HCT116 (cell line): ENCODE measurements around the gene HHATL. TPM values are rescaled to one million over a fixed set of nuclear protein-coding genes. Genes with fewer than 3 reads are reported as not detected.

Experiments
- ATAC-seq: fragments of 200-7000 bp; cut with Tn5 transposase; 2 replicates; pipeline ENCODE4 v1.9.1; 2020; ENCODE audit warnings: mild to moderate bottlenecking, moderate library complexity
- BruUV-seq: library from RNA; stranded (reverse); fragments of 400-500 nt; replicated peaks from 2 replicates; lab custom pipeline; 2021; lab: Mats Ljungman, UMichigan
- CTCF ChIA-PET: fragments of 300-600 bp; sonication (Branson Sonifier 250); formaldehyde crosslinking; loops from one replicate; lab custom pipeline; 2021; ENCODE audit warnings: antibody characterized with exemption; lab: Charles Lee
- POLR2A ChIA-PET: fragments of 300-600, 350-600 bp; sonication (Branson Sonifier 250); formaldehyde crosslinking; loops from one replicate; lab custom pipeline; 2021; ENCODE audit warnings: antibody characterized with exemption; lab: Charles Lee
- RAD21 ChIA-PET, 2 experiments: fragments of 300-600 bp; sonication (Branson Sonifier 250); formaldehyde crosslinking; loops; one replicate each; lab custom pipeline; 2023; ENCODE audit warnings: low total read pairs in 2 of 2; ENCODE audit not compliant: uncharacterized antibody in 2 of 2, unreplicated experiment in 2 of 2, low non-redundant PET in 1 of 2; lab: Charles Lee
- DNase-seq: peaks from one replicate; pipeline ENCODE4 v3.0.0-alpha.2; 2010; ENCODE audit warnings: low read depth, low spot score
- H2AFZ ChIP-seq: fragments of 200-600 bp; shearing (Covaris generic), sonication (generic); 2 replicates; pipeline ENCODE4 v1.6.1; 2017; ENCODE audit warnings: low read depth, mixed run types, mixed read lengths, antibody characterized with exemption, low read length; ENCODE audit not compliant: poor library complexity, severe bottlenecking
- H3K27ac ChIP-seq: 2 replicates; pipeline ENCODE4 v1.5.1; 2012; ENCODE audit warnings: low read depth, low read length
- H3K27me3 ChIP-seq: fragments of 200-600 bp; sonication (generic); 2 replicates; pipeline ENCODE4 v1.6.1; 2016; ENCODE audit warnings: mixed run types, low read length, mixed read lengths; ENCODE audit not compliant: insufficient read depth
- H3K36me3 ChIP-seq, 2 experiments: fragments of 200-500 bp in 1 of 2; fragments of 200-600 bp in 1 of 2; sonication (Bioruptor generic) in 1 of 2; sonication (generic) in 1 of 2; 2 replicates each; pipeline versions ENCODE4 v1.5.1 to v1.6.1; 2014 to 2016; ENCODE audit warnings: low read length in 2 of 2, inconsistent platforms in 1 of 2, mixed read lengths in 1 of 2, mixed run types in 1 of 2; ENCODE audit not compliant: insufficient read depth in 2 of 2, control insufficient read depth in 1 of 2
- H3K4me1 ChIP-seq, 2 experiments: fragments of 200-600 bp in 1 of 2; sonication (generic) in 1 of 2; 2 replicates each; pipeline versions ENCODE4 v1.5.1 to v1.6.1; 2012 to 2017; ENCODE audit warnings: low read length in 2 of 2, inconsistent platforms in 1 of 2, mild to moderate bottlenecking in 1 of 2, mixed read lengths in 1 of 2, mixed run types in 1 of 2, moderate library complexity in 1 of 2; ENCODE audit not compliant: insufficient read depth in 2 of 2, control insufficient read depth in 1 of 2
- H3K4me2 ChIP-seq: fragments of 200-600 bp; sonication (generic); 2 replicates; pipeline ENCODE4 v1.6.1; 2017; ENCODE audit warnings: mixed run types, low read length, mixed read lengths
- H3K4me3 ChIP-seq, 2 experiments: fragments of 200-600 bp in 1 of 2; sonication (generic) in 1 of 2; replicated peaks in 1 of 2; 2 replicates each; pipeline ENCODE4 v1.5.1; 2011 to 2016; ENCODE audit warnings: low read length in 2 of 2, control low read depth in 1 of 2, low read depth in 1 of 2, mild to moderate bottlenecking in 1 of 2, mixed read lengths in 1 of 2, mixed run types in 1 of 2
- H3K79me2 ChIP-seq: fragments of 200-600 bp; sonication (generic); 2 replicates; pipeline ENCODE4 v1.6.1; 2017; ENCODE audit warnings: mild to moderate bottlenecking, mixed run types, low read length, moderate library complexity, mixed read lengths; ENCODE audit not compliant: insufficient read depth
- H3K9ac ChIP-seq: fragments of 200-600 bp; sonication (generic); 2 replicates; pipeline ENCODE4 v1.6.1; 2016; ENCODE audit warnings: low read length, mixed read lengths
- H3K9me2 ChIP-seq: fragments of 200-600 bp; sonication (generic), shearing (Covaris generic); 2 replicates; pipeline ENCODE4 v1.6.1; 2017; ENCODE audit warnings: mixed run types, mild to moderate bottlenecking, moderate library complexity; ENCODE audit not compliant: insufficient read depth
- H3K9me3 ChIP-seq, 2 experiments: fragments of 200-500 bp in 1 of 2; fragments of 200-600 bp in 1 of 2; sonication (Bioruptor generic) in 1 of 2; sonication (generic) in 1 of 2; 2 replicates each; pipeline ENCODE4 v1.6.1; 2014 to 2017; ENCODE audit warnings: low read length in 2 of 2, mixed read lengths in 2 of 2, inconsistent platforms in 1 of 2, low read depth in 1 of 2, mild to moderate bottlenecking in 1 of 2, mixed run types in 1 of 2, moderate library complexity in 1 of 2; ENCODE audit not compliant: control insufficient read depth in 1 of 2, insufficient read depth in 1 of 2
- H4K20me1 ChIP-seq: fragments of 200-600 bp; sonication (generic), shearing (Covaris generic); 2 replicates; pipeline ENCODE4 v1.6.1; 2017; ENCODE audit warnings: mixed run types, mild to moderate bottlenecking, moderate library complexity; ENCODE audit not compliant: insufficient read depth
- CTCF ChIP-seq, 3 experiments: fragments of 200-600 bp in 1 of 3; sonication (generic) in 1 of 3; IDR thresholded peaks in 2 of 3; conservative IDR thresholded peaks in 1 of 3; 2 replicates each; pipeline ENCODE4 v1.5.1; 2012 to 2017; ENCODE audit warnings: low read depth in 2 of 3, low read length in 2 of 3, antibody characterized with exemption in 1 of 3, borderline replicate concordance in 1 of 3, control low read depth in 1 of 3, mild to moderate bottlenecking in 1 of 3, mixed read lengths in 1 of 3, mixed run types in 1 of 3, moderate library complexity in 1 of 3; ENCODE audit not compliant: insufficient read depth in 1 of 3
- ELF1 ChIP-seq: IDR thresholded peaks from 2 replicates; pipeline ENCODE4 v1.6.1; 2012; ENCODE audit warnings: low read depth, borderline replicate concordance
- FOSL1 ChIP-seq: IDR thresholded peaks from 2 replicates; pipeline ENCODE4 v1.6.1; 2012; ENCODE audit warnings: low read depth
- JUND ChIP-seq: IDR thresholded peaks from 2 replicates; pipeline ENCODE4 v1.6.1; 2012
- MAX ChIP-seq: IDR thresholded peaks from 2 replicates; pipeline ENCODE4 v1.6.1; 2012
- POLR2A ChIP-seq: IDR thresholded peaks from 2 replicates; pipeline ENCODE4 v1.7.0; 2011; ENCODE audit warnings: borderline replicate concordance; ENCODE audit not compliant: insufficient read depth, insufficient read length; ENCODE audit errors: extremely low read depth
- YY1 ChIP-seq: IDR thresholded peaks from 2 replicates; pipeline ENCODE4 v1.6.1; 2011; ENCODE audit warnings: low read length, low read depth, moderate library complexity, mild to moderate bottlenecking; ENCODE audit not compliant: insufficient replicate concordance; ENCODE audit errors: extremely low read depth
- ZFX ChIP-seq: fragments of 450-650 bp; IDR thresholded peaks from 2 replicates; pipeline ENCODE4 v1.6.1; 2017
- intact Hi-C: fragments of 100-400 bp; cut with micrococcal nuclease; formaldehyde crosslinking; loops from 2 replicates; pipeline ENCODE4 v1.10.0; 2022
- total RNA-seq: library from RNA; stranded (reverse); gene quantifications from one replicate; pipeline ENCODE4 v1.2.1, GENCODE V29; 2021; ENCODE audit not compliant: unreplicated experiment
- TF ChIP-seq, protein P1 (sequence below): IDR thresholded peaks from 2 replicates; pipeline ENCODE4 v1.6.1; 2012; ENCODE audit warnings: low read depth
- TF ChIP-seq, protein P2 (sequence below): IDR thresholded peaks from 2 replicates; pipeline ENCODE4 v1.6.1; 2011; ENCODE audit warnings: mild to moderate bottlenecking, low read length, moderate library complexity; ENCODE audit not compliant: insufficient replicate concordance; ENCODE audit errors: extremely low read depth
- TF ChIP-seq, protein P3 (sequence below): IDR thresholded peaks from 2 replicates; pipeline ENCODE4 v1.6.1; 2012

HHATL gene
- total RNA-seq, 1 experiment from 2014 or later = 0.52 TPM

GRCh38 chr3:42747581-42747980 is 45.0 kb upstream of the HHATL start:
- Histone ChIP-seq H3K9me2 (no peaks in the 10 kb centered on the region), H3K9ac (no peak overlapping the region), H3K4me1 (peaks cover 0 to 22% of the 10 kb centered on the region in 2 experiments; a peak in 2 of 4 replicates), H3K4me3 (no peak overlapping the region), H4K20me1 (no peaks in the 10 kb centered on the region), H3K9me3 (no peaks in the 10 kb centered on the region), H3K27me3 (no peaks in the 10 kb centered on the region), H3K4me2 (no peak overlapping the region), H3K36me3 (no peaks in the 10 kb centered on the region), H3K27ac (no peak overlapping the region), H2AFZ (no peak overlapping the region), H3K79me2 (no peaks in the 10 kb centered on the region)
- intact Hi-C loops = no loop called here
- DNase-seq = no peak
- no peak for ATAC-seq
- no peak for TF ChIP-seq CTCF (IDR thresholded peaks at IDR 0.05 in 2 of 3, conservative IDR thresholded peaks at IDR 0.05 in 1 of 3; ENCODE audit: borderline replicate concordance in 1 of 3, insufficient read depth in 1 of 3, low read depth in 2 of 3, low read length in 2 of 3)
- TF ChIP-seq, protein P1, sequence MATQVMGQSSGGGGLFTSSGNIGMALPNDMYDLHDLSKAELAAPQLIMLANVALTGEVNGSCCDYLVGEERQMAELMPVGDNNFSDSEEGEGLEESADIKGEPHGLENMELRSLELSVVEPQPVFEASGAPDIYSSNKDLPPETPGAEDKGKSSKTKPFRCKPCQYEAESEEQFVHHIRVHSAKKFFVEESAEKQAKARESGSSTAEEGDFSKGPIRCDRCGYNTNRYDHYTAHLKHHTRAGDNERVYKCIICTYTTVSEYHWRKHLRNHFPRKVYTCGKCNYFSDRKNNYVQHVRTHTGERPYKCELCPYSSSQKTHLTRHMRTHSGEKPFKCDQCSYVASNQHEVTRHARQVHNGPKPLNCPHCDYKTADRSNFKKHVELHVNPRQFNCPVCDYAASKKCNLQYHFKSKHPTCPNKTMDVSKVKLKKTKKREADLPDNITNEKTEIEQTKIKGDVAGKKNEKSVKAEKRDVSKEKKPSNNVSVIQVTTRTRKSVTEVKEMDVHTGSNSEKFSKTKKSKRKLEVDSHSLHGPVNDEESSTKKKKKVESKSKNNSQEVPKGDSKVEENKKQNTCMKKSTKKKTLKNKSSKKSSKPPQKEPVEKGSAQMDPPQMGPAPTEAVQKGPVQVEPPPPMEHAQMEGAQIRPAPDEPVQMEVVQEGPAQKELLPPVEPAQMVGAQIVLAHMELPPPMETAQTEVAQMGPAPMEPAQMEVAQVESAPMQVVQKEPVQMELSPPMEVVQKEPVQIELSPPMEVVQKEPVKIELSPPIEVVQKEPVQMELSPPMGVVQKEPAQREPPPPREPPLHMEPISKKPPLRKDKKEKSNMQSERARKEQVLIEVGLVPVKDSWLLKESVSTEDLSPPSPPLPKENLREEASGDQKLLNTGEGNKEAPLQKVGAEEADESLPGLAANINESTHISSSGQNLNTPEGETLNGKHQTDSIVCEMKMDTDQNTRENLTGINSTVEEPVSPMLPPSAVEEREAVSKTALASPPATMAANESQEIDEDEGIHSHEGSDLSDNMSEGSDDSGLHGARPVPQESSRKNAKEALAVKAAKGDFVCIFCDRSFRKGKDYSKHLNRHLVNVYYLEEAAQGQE = no peak
- TF ChIP-seq POLR2A = no peak
- no peak for TF ChIP-seq YY1
- TF ChIP-seq JUND = no peak
- TF ChIP-seq, protein P2, sequence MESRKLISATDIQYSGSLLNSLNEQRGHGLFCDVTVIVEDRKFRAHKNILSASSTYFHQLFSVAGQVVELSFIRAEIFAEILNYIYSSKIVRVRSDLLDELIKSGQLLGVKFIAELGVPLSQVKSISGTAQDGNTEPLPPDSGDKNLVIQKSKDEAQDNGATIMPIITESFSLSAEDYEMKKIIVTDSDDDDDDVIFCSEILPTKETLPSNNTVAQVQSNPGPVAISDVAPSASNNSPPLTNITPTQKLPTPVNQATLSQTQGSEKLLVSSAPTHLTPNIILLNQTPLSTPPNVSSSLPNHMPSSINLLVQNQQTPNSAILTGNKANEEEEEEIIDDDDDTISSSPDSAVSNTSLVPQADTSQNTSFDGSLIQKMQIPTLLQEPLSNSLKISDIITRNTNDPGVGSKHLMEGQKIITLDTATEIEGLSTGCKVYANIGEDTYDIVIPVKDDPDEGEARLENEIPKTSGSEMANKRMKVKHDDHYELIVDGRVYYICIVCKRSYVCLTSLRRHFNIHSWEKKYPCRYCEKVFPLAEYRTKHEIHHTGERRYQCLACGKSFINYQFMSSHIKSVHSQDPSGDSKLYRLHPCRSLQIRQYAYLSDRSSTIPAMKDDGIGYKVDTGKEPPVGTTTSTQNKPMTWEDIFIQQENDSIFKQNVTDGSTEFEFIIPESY = no peak
- TF ChIP-seq MAX = no peak
- TF ChIP-seq ZFX = no peak
- no peak for TF ChIP-seq ELF1
- TF ChIP-seq, protein P3, sequence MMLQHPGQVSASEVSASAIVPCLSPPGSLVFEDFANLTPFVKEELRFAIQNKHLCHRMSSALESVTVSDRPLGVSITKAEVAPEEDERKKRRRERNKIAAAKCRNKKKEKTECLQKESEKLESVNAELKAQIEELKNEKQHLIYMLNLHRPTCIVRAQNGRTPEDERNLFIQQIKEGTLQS = no peak
- TF ChIP-seq FOSL1 = no peak
- POLR2A ChIA-PET = no interaction called here
- no TSS peak for BruUV-seq
- CTCF ChIA-PET = interaction anchor here (1.1 to 1.2 kb wide), 2 partner anchors 10 to 14 kb away, joined by 3 read pairs; no protein-coding TSS in a partner anchor
- RAD21 ChIA-PET = no interaction called here
